HepG2 (cell line): ENCODE results near the gene PDK2. TPM values are rescaled to one million over a fixed set of nuclear protein-coding genes. Genes with fewer than 3 reads are reported as not detected.
A peak's percentile ranks its signal among the peaks of the same experiment; 100 is the strongest.

ENCODE experiments used
- ARNT2 ChIP-seq: sonication (generic); formaldehyde crosslinking; IDR thresholded peaks from 2 replicates; pipeline ENCODE4 v1.8.0; 2022; ENCODE audit warnings: mild to moderate bottlenecking, low read depth, missing genetic modification reagents, moderate library complexity
- CSRNP2 ChIP-seq: sonication (generic); formaldehyde crosslinking; conservative IDR thresholded peaks from 2 replicates; pipeline ENCODE4 v1.8.0; 2022; ENCODE audit warnings: low read depth, missing genetic modification reagents
- DMTF1 ChIP-seq: sonication (generic); formaldehyde crosslinking; IDR thresholded peaks from 2 replicates; pipeline ENCODE4 v1.4.0; 2020; ENCODE audit warnings: mild to moderate bottlenecking, missing genetic modification reagents
- ELF1 ChIP-seq: sonication (generic); formaldehyde crosslinking; IDR thresholded peaks from 2 replicates; pipeline ENCODE4 v1.4.0; 2020; ENCODE audit warnings: missing genetic modification reagents
- FOXC1 ChIP-seq: sonication (generic); formaldehyde crosslinking; IDR thresholded peaks from 2 replicates; pipeline ENCODE4 v1.8.0; 2022; ENCODE audit warnings: mild to moderate bottlenecking, missing genetic modification reagents, borderline replicate concordance
- FUBP1 ChIP-seq: sonication (generic); formaldehyde crosslinking; IDR thresholded peaks from 2 replicates; pipeline ENCODE4 v1.5.1; 2020; ENCODE audit warnings: missing genetic modification reagents, mild to moderate bottlenecking, borderline replicate concordance
- JDP2 ChIP-seq: sonication (generic); formaldehyde crosslinking; IDR thresholded peaks from 2 replicates; pipeline ENCODE4 v1.8.1; 2022; ENCODE audit warnings: missing genetic modification reagents, borderline replicate concordance
- MED1 ChIP-seq: sonication (generic); formaldehyde crosslinking; IDR thresholded peaks from 2 replicates; pipeline ENCODE4 v1.4.0; 2020; ENCODE audit warnings: missing genetic modification reagents
- NR2F2 ChIP-seq: IDR thresholded peaks from 2 replicates; pipeline ENCODE4 v1.6.1; 2012; ENCODE audit warnings: low read depth, inconsistent platforms, borderline replicate concordance
- PCBP2 ChIP-seq: fragments of 200-400 bp; formaldehyde crosslinking; optimal IDR thresholded peaks from 2 replicates; pipeline ENCODE3; 2018; ENCODE audit warnings: low read length, low read depth; ENCODE audit not compliant: poor library complexity, severe bottlenecking
- RORA ChIP-seq: sonication (generic); formaldehyde crosslinking; IDR thresholded peaks from 2 replicates; pipeline ENCODE4 v1.5.0; 2020; ENCODE audit warnings: mild to moderate bottlenecking, missing genetic modification reagents, moderate library complexity
- TCF7L2 ChIP-seq: IDR thresholded peaks from 2 replicates; pipeline ENCODE4 v1.6.1; 2011; ENCODE audit warnings: mild to moderate bottlenecking, low read depth, low read length, moderate library complexity
- U2AF2 ChIP-seq: fragments of 200-400 bp; formaldehyde crosslinking; IDR thresholded peaks from 2 replicates; pipeline ENCODE4 v1.6.1; 2017; ENCODE audit warnings: low read depth, mild to moderate bottlenecking, low read length
- ZBTB10 ChIP-seq: sonication (generic); formaldehyde crosslinking; IDR thresholded peaks from 2 replicates; pipeline ENCODE4 v1.4.0; 2020; ENCODE audit warnings: missing genetic modification reagents, borderline replicate concordance
- ZBTB49 ChIP-seq: sonication (generic); formaldehyde crosslinking; IDR thresholded peaks from 2 replicates; pipeline ENCODE4 v1.4.0; 2020; ENCODE audit warnings: missing genetic modification reagents, borderline replicate concordance
- ZFX ChIP-seq: sonication (generic); formaldehyde crosslinking; IDR thresholded peaks from 2 replicates; pipeline ENCODE4 v1.4.0; 2020; ENCODE audit warnings: mild to moderate bottlenecking, low read depth, missing genetic modification reagents, moderate library complexity
- ZNF792 ChIP-seq: IDR thresholded peaks from 2 replicates; pipeline ENCODE4 v1.6.1; 2016
- polyA plus RNA-seq, 8 experiments: library from polyadenylated mRNA; depleted of rRNA in 3 of 8; stranded (reverse) in 7 of 8; unstranded in 1 of 8; fragments of >200 nt; fragmentation: Illumina TruSeq in 4 of 8; extraction: Trizol in 4 of 8; gene quantifications; 2 replicates each; pipeline versions ENCODE4 v1.2.1 to v1.2.3, GENCODE V29; 2011 to 2016; ENCODE audit warnings: low read depth in 4 of 8, missing spikeins in 1 of 8, mixed read lengths in 1 of 8; ENCODE audit not compliant: insufficient read depth in 1 of 8
- total RNA-seq, 5 experiments: library from RNA; depleted of rRNA; stranded (reverse); fragments of >200 nt; fragmentation: Illumina TruSeq; extraction: Trizol; gene quantifications; 2 replicates each; pipeline ENCODE4 v1.2.3, GENCODE V29; 2016; ENCODE audit warnings: low read depth in 1 of 5

Gene PDK2
- total and polyA plus RNA-seq, 2 of the 13 experiments (the other 11 are each of a cell fraction or from before 2014, with no cell fraction given): 18.5 to 59.7 TPM

GRCh38 chr17:50133028-50133768, 38.0 kb downstream of the PDK2 start (continued):
- TF ChIP-seq ARNT2 (CRISPR knock-in tag) (0 out of 2 replicates have a peak, but pooled peaks have one; percentile 14), U2AF2 (no peak), CSRNP2 (no peak), ELF1 (no peak), ZBTB10 (peak; percentile 99), ZFX (CRISPR knock-in tag) (peak; percentile 62; the same call in 1 of the 2 replicates), DMTF1 (CRISPR knock-in tag) (no peak), ZBTB49 (CRISPR knock-in tag) (no peak), PCBP2 (no peak), ZNF792 (peak; percentile 39; the same call in 1 of the 2 replicates), RORA (CRISPR knock-in tag) (no peak), FUBP1 (CRISPR knock-in tag) (no peak), FOXC1 (CRISPR knock-in tag) (no peak), NR2F2 (peak; percentile 52; the same call in 1 of the 2 replicates), JDP2 (no peak), TCF7L2 (0 out of 2 replicates have a peak, but pooled peaks have one; percentile 42), MED1 (CRISPR knock-in tag) (peak; percentile 69)
